ENCODE results near the gene GPR157.
"Not testable (repeated sequence)": the region's sequence is repeated elsewhere in the genome, so short reads cannot be mapped to it uniquely, and the experiment has no call there.

Gene GPR157

GRCh38 chr1:9146156-9146555 lies 17.3 kb upstream of the GPR157 start:
- DNase-seq (ENCODE audit: low read depth, low spot score) = no peak

GRCh38 chr1:9145714-9146113 lies 16.8 kb upstream of the GPR157 start:
- DNase-seq (ENCODE audit: low read depth, low spot score) = no peak

GRCh38 chr1:9145021-9145668 lies 16.2 kb upstream of the GPR157 start:
- DNase-seq (ENCODE audit: low read depth, low spot score) = no peak

GRCh38 chr1:9144494-9144893 lies 15.6 kb upstream of the GPR157 start:
- not testable (repeated sequence) for DNase-seq (ENCODE audit: low read depth, low spot score)

- DNase-seq (ENCODE audit: low read depth, low spot score) = no peak
Measured at GRCh38 chr1:9143250-9143649, 14.3 kb upstream of the GPR157 start.

GRCh38 chr1:9139930-9140329 lies 11.0 kb upstream of the GPR157 start:
- DNase-seq (ENCODE audit: low read depth, low spot score) = no peak

- DNase-seq (ENCODE audit: low read depth, low spot score) = no peak
Measured at GRCh38 chr1:9136932-9137331, 8.0 kb upstream of the GPR157 start.

GRCh38 chr1:9135073-9135836 lies 6.4 kb upstream of the GPR157 start:
- no peak for DNase-seq (ENCODE audit: low read depth, low spot score)

GRCh38 chr1:9133870-9134585 lies 5.1 kb upstream of the GPR157 start:
- DNase-seq (ENCODE audit: low read depth, low spot score) = no peak

GRCh38 chr1:9129266-9130041 lies 552 bp upstream of the GPR157 start:
- peak; percentile 63 for DNase-seq (ENCODE audit: low read depth, low spot score)

GRCh38 chr1:9128166-9128519 lies 759 bp downstream of the GPR157 start:
- no peak for DNase-seq (ENCODE audit: low read depth, low spot score)

GRCh38 chr1:9127395-9128165 lies 1.3 kb downstream of the GPR157 start:
- DNase-seq (ENCODE audit: low read depth, low spot score) = no peak

- DNase-seq (ENCODE audit: low read depth, low spot score) = no peak
Measured at GRCh38 chr1:9126511-9126910, 2.4 kb downstream of the GPR157 start.

- not testable (repeated sequence) for DNase-seq (ENCODE audit: low read depth, low spot score)
Measured at GRCh38 chr1:9125847-9126246, 3.1 kb downstream of the GPR157 start.

- DNase-seq (ENCODE audit: low read depth, low spot score) = no peak
Measured at GRCh38 chr1:9125325-9125724, 3.6 kb downstream of the GPR157 start.

- DNase-seq (ENCODE audit: low read depth, low spot score) = not testable (repeated sequence)
Measured at GRCh38 chr1:9124389-9124788, 4.5 kb downstream of the GPR157 start.

GRCh38 chr1:9123665-9124064 lies 5.2 kb downstream of the GPR157 start:
- not testable (repeated sequence) for DNase-seq (ENCODE audit: low read depth, low spot score)

- DNase-seq (ENCODE audit: low read depth, low spot score) = no peak
Measured at GRCh38 chr1:9121496-9122409, 7.1 kb downstream of the GPR157 start.

GRCh38 chr1:9120312-9120958 lies 8.5 kb downstream of the GPR157 start:
- DNase-seq (ENCODE audit: low read depth, low spot score) = no peak

GRCh38 chr1:9119745-9120144 lies 9.2 kb downstream of the GPR157 start:
- DNase-seq (ENCODE audit: low read depth, low spot score) = no peak
